GM12878 (cell line): ENCODE results near the gene PPDPF. TPM values are rescaled to one million over a fixed set of nuclear protein-coding genes. Genes with fewer than 3 reads are reported as not detected.

Source experiments
- ATAC-seq: fragments of 200-7000 bp; cut with Tn5 transposase; 3 replicates; pipeline ENCODE4 v1.9.1; 2020; ENCODE audit warnings: mild to moderate bottlenecking, moderate library complexity
- BruUV-seq: library from RNA; stranded (reverse); fragments of 400-500 nt; replicated peaks from 2 replicates; lab custom pipeline; 2021; lab: Mats Ljungman, UMichigan
- CTCF ChIA-PET: fragments of 300-600 bp; sonication (Branson Sonifier 250); formaldehyde crosslinking; extraction: SDS; loops from one replicate; lab custom pipeline; 2021; ENCODE audit warnings: inconsistent platforms; lab: Yijun Ruan, JAX
- POLR2A ChIA-PET: fragments of 350-600 bp; formaldehyde crosslinking; extraction: SDS; loops from one replicate; lab custom pipeline; 2021; ENCODE audit warnings: inconsistent platforms; lab: Charles Lee
- RAD21 ChIA-PET: fragments of 300-600 bp; sonication (Branson Sonifier 250); formaldehyde crosslinking; loops from one replicate; lab custom pipeline; 2023; ENCODE audit warnings: antibody characterized with exemption; ENCODE audit not compliant: unreplicated experiment; lab: Charles Lee
- SMC1A ChIA-PET: fragments of 300-600 bp; sonication (Branson Sonifier 250); formaldehyde crosslinking; loops from one replicate; lab custom pipeline; 2023; ENCODE audit not compliant: unreplicated experiment, uncharacterized antibody; lab: Charles Lee
- DNase-seq: peaks from one replicate; pipeline ENCODE4 v3.0.0-alpha.2; 2011; ENCODE audit warnings: low read depth, low spot score
- FAIRE-seq: peaks from 3 replicates; lab custom pipeline; 2011; peaks lifted over from hg19 to GRCh38; lab: Jason Lieb, UNC
- H2AFZ ChIP-seq: 2 replicates; pipeline ENCODE4 v1.6.0; 2011; ENCODE audit warnings: low read depth, low read length, control low read depth; ENCODE audit not compliant: control insufficient read depth
- H3K27ac ChIP-seq: 2 replicates; pipeline ENCODE4 v1.5.1; 2011; ENCODE audit warnings: control low read depth; ENCODE audit not compliant: control insufficient read depth, insufficient read depth
- H3K27me3 ChIP-seq, 2 experiments: replicated peaks in 1 of 2; 2 replicates each; pipeline versions ENCODE4 v1.6.0 to v1.6.1; 2011; ENCODE audit warnings: low read length in 1 of 2; ENCODE audit not compliant: control insufficient read depth in 2 of 2, insufficient read depth in 2 of 2
- H3K36me3 ChIP-seq, 2 experiments: 2 replicates each; pipeline ENCODE4 v1.5.1; 2011; ENCODE audit warnings: low read length in 1 of 2; ENCODE audit not compliant: control insufficient read depth in 2 of 2, insufficient read depth in 2 of 2
- H3K4me1 ChIP-seq: 2 replicates; pipeline ENCODE4 v1.6.1; 2011; ENCODE audit warnings: mild to moderate bottlenecking, low read length, moderate library complexity, mixed read lengths; ENCODE audit not compliant: control insufficient read depth, insufficient read depth
- H3K4me2 ChIP-seq: 2 replicates; pipeline ENCODE4 v1.6.0; 2011; ENCODE audit warnings: control low read depth; ENCODE audit not compliant: control insufficient read depth, insufficient read depth
- H3K4me3 ChIP-seq: fragments of 200-600 bp; sonication (generic); 2 replicates; pipeline ENCODE4 v1.5.1; 2016
- H3K79me2 ChIP-seq: 2 replicates; pipeline ENCODE4 v1.6.0; 2011; ENCODE audit warnings: low read length; ENCODE audit not compliant: control insufficient read depth, insufficient read depth
- H3K9ac ChIP-seq: 2 replicates; pipeline ENCODE4 v1.8.0; 2011; ENCODE audit warnings: low read length, control low read depth, mixed read lengths; ENCODE audit not compliant: control insufficient read depth, insufficient read depth
- H3K9me3 ChIP-seq: replicated peaks from 3 replicates; pipeline ENCODE4 v1.5.1; 2011; ENCODE audit warnings: mild to moderate bottlenecking, low read length; ENCODE audit not compliant: control insufficient read depth, insufficient read depth
- H4K20me1 ChIP-seq: 2 replicates; pipeline ENCODE4 v1.6.0; 2011; ENCODE audit not compliant: control insufficient read depth, insufficient read depth
- CBX3 ChIP-seq: fragments of 200-600 bp; sonication (generic); IDR thresholded peaks from 2 replicates; pipeline ENCODE4 v1.6.1; 2016; ENCODE audit warnings: low read depth, borderline replicate concordance
- CHD1 ChIP-seq: IDR thresholded peaks from 2 replicates; pipeline ENCODE4 v1.6.1; 2012; ENCODE audit warnings: low read depth, low read length, improper control_type of control experiment
- CREM ChIP-seq: IDR thresholded peaks from 2 replicates; pipeline ENCODE4 v1.6.1; 2014; ENCODE audit warnings: antibody characterized with exemption, low read depth
- E2F8 ChIP-seq: fragments of 450-650 bp; IDR thresholded peaks from 2 replicates; pipeline ENCODE4 v1.6.1; 2018; ENCODE audit warnings: mild to moderate bottlenecking, low read depth, moderate library complexity; ENCODE audit not compliant: partially characterized antibody
- GABPA ChIP-seq: IDR thresholded peaks from 2 replicates; pipeline ENCODE4 v1.6.1; 2014; ENCODE audit warnings: antibody characterized with exemption, low read depth, mild to moderate bottlenecking, inconsistent platforms
- GATAD2B ChIP-seq: fragments of 450-650 bp; conservative IDR thresholded peaks from 2 replicates; pipeline ENCODE4 v1.6.1; 2017; ENCODE audit warnings: low read depth, mild to moderate bottlenecking, moderate library complexity
- HDAC2 ChIP-seq: fragments of 200-600 bp; sonication (generic); IDR thresholded peaks from 2 replicates; pipeline ENCODE4 v1.6.1; 2017
- JUND ChIP-seq: IDR thresholded peaks from 2 replicates; pipeline ENCODE4 v1.6.1; 2012; ENCODE audit warnings: low read depth, mild to moderate bottlenecking, low read length, improper control_type of control experiment, moderate library complexity
- NFXL1 ChIP-seq: fragments of 450-650 bp; IDR thresholded peaks from 2 replicates; pipeline ENCODE4 v1.6.1; 2017; ENCODE audit warnings: antibody characterized with exemption, mild to moderate bottlenecking, borderline replicate concordance
- NR2F1 ChIP-seq: fragments of 450-650 bp; conservative IDR thresholded peaks from 2 replicates; pipeline ENCODE4 v1.6.1; 2017; ENCODE audit warnings: mild to moderate bottlenecking
- PML ChIP-seq: IDR thresholded peaks from 2 replicates; pipeline ENCODE4 v1.6.1; 2012; ENCODE audit warnings: low read length, inconsistent platforms
- POU2F2 ChIP-seq: IDR thresholded peaks from 3 replicates; pipeline ENCODE4 v1.6.1; 2011; ENCODE audit warnings: low read depth, mild to moderate bottlenecking, low read length, borderline replicate concordance
- RBBP5 ChIP-seq: fragments of 200-600 bp; sonication (generic); conservative IDR thresholded peaks from 2 replicates; pipeline ENCODE4 v1.6.1; 2016
- SMAD1 ChIP-seq: fragments of 450-650 bp; IDR thresholded peaks from 2 replicates; pipeline ENCODE4 v1.6.1; 2018; ENCODE audit warnings: mild to moderate bottlenecking, low read depth; ENCODE audit not compliant: partially characterized antibody
- SMARCA5 ChIP-seq: fragments of 450-650 bp; IDR thresholded peaks from 2 replicates; pipeline ENCODE4 v1.6.1; 2017; ENCODE audit warnings: mild to moderate bottlenecking
- STAT1 ChIP-seq: fragments of 450-650 bp; conservative IDR thresholded peaks from 2 replicates; pipeline ENCODE4 v1.6.1; 2014; ENCODE audit warnings: antibody characterized with exemption, mild to moderate bottlenecking
- TCF12 ChIP-seq: IDR thresholded peaks from 2 replicates; pipeline ENCODE4 v1.6.1; 2011; ENCODE audit warnings: low read depth, mild to moderate bottlenecking, low read length
- WRNIP1 ChIP-seq: IDR thresholded peaks from 2 replicates; pipeline ENCODE4 v1.6.1; 2011; ENCODE audit warnings: low read depth, low read length, improper control_type of control experiment, borderline replicate concordance
- YY1 ChIP-seq: IDR thresholded peaks from 2 replicates; pipeline ENCODE4 v1.6.1; 2011; ENCODE audit warnings: low read depth, mild to moderate bottlenecking, low read length
- ZBTB40 ChIP-seq: fragments of 450-650 bp; IDR thresholded peaks from 2 replicates; pipeline ENCODE4 v1.6.1; 2016; ENCODE audit warnings: mild to moderate bottlenecking, moderate library complexity, borderline replicate concordance
- ZNF24 ChIP-seq: fragments of 450-650 bp; IDR thresholded peaks from 2 replicates; pipeline ENCODE4 v1.6.1; 2017; ENCODE audit warnings: antibody characterized with exemption, mild to moderate bottlenecking
- ZNF622 ChIP-seq: fragments of 450-650 bp; IDR thresholded peaks from 2 replicates; pipeline ENCODE4 v1.6.1; 2017; ENCODE audit warnings: mild to moderate bottlenecking, inconsistent platforms
- WGBS: methylation state at CpG from one replicate; pipeline ENCODE4 v1.1.6; 2016; ENCODE audit warnings: low lambda C conversion rate; ENCODE audit not compliant: insufficient replicate concordance, insufficient coverage; ENCODE audit errors: missing lambda C conversion rate; 5-methylcytosine and 5-hydroxymethylcytosine counted together
- in situ Hi-C: fragments of 300-500 bp; cut with MboI; formaldehyde crosslinking; loops from 9 replicates; pipeline ENCODE4 v1.14.3; 2018; ENCODE audit warnings: mixed read lengths
- intact Hi-C: fragments of 100-400 bp; cut with micrococcal nuclease; formaldehyde crosslinking; loops from one replicate; pipeline ENCODE4 v1.14.2; 2022; ENCODE audit not compliant: unreplicated experiment
- polyA plus RNA-seq, 11 experiments: library from polyadenylated mRNA; depleted of rRNA in 4 of 11; unstranded in 6 of 11; stranded (reverse) in 5 of 11; fragments of >200 nt; fragmentation: Nextera tagmentation in 4 of 11; fragmentation: Illumina TruSeq in 1 of 11; extraction: Ambion mirVana in 4 of 11; extraction: Trizol in 1 of 11; gene quantifications; 1 replicate in 1 of 11; 2 replicates in 10 of 11; pipeline versions ENCODE4 v1.2.1 to v1.2.3, GENCODE V29; 2011 to 2016; ENCODE audit warnings: inconsistent platforms in 2 of 11, missing spikeins in 2 of 11, low read depth in 1 of 11
- total RNA-seq, 4 experiments: library from RNA; depleted of rRNA in 3 of 4; stranded (reverse); fragments of >200 nt in 3 of 4; fragmentation: Illumina TruSeq in 1 of 4; extraction: Trizol in 1 of 4; gene quantifications; 2 replicates each; pipeline versions ENCODE4 v1.2.1 to v1.2.3, GENCODE V29; 2013 to 2021

PPDPF gene
- total and polyA plus RNA-seq, 10 of the 15 experiments (the other 5 are each of a cell fraction or from before 2014, with no cell fraction given) = 0.32 to 154 (median 22.8) TPM

GRCh38 chr20:63567136-63567385 is 46.5 kb downstream of the PPDPF start:
- SMC1A ChIA-PET = no interaction called here
- POLR2A ChIA-PET = interaction anchor here (1.4 to 1.6 kb wide), 2 partner anchors 14 to 60 kb away, joined by 3 to 8 read pairs; partner anchors contain the start of gene GMEB2
- H3K27ac ChIP-seq = no peak overlapping the region
- CTCF ChIA-PET = interaction anchor here (2.3 kb wide), 1 partner anchor 30 kb away, joined by 5 read pairs; the partner anchor contains the start of gene PTK6
- DNase-seq = no peak
- in situ Hi-C loops (no loop called here), intact Hi-C loops (no loop called here)
- RAD21 ChIA-PET = no interaction called here
- no peaks in the 10 kb centered on the region for H3K36me3 ChIP-seq
- H3K27me3 ChIP-seq = no peaks in the 10 kb centered on the region
- no peak for ATAC-seq
- peaks cover 24% of the 10 kb centered on the region for H3K4me1 ChIP-seq
- no peaks in the 10 kb centered on the region for H3K79me2 ChIP-seq
- H3K4me3 ChIP-seq = no peak overlapping the region
- no peaks in the 10 kb centered on the region; the same call in 2 of the 3 replicates for H3K9me3 ChIP-seq
- H2AFZ ChIP-seq = no peak overlapping the region
- no TSS peak for BruUV-seq
- FAIRE-seq = no peak
- H3K4me2 ChIP-seq = peak overlapping the region; percentile 82; the same call in 1 of the 2 replicates
- WGBS = 35% methylated on average over 20 of the region's 22 CpGs
- H3K9ac ChIP-seq = no peak overlapping the region
- no peaks in the 10 kb centered on the region for H4K20me1 ChIP-seq
- TF ChIP-seq SMARCA5 = no peak
- TF ChIP-seq E2F8 = no peak
- no peak for TF ChIP-seq STAT1
- no peak for TF ChIP-seq WRNIP1
- no peak for TF ChIP-seq JUND
- no peak for TF ChIP-seq ZNF622
- TF ChIP-seq YY1 = 0 out of 2 replicates have a peak, but pooled peaks have one; percentile 9
- no peak for TF ChIP-seq ZBTB40
- TF ChIP-seq POU2F2 = no peak
- TF ChIP-seq ZNF24 = no peak
- no peak for TF ChIP-seq TCF12
- TF ChIP-seq CREM = no peak
- TF ChIP-seq NR2F1 = no peak
- TF ChIP-seq HDAC2 = no peak
- TF ChIP-seq PML = no peak
- no peak for TF ChIP-seq CBX3
- no peak for TF ChIP-seq NFXL1
- no peak for TF ChIP-seq RBBP5
- no peak for TF ChIP-seq SMAD1
- no peak for TF ChIP-seq CHD1
- TF ChIP-seq GATAD2B = no peak; the same call in 1 of the 2 replicates
- no peak for TF ChIP-seq GABPA
